ENCODE results near the gene PAPPA2.

Gene PAPPA2

GRCh38 chr1:176558561-176558960 is 95.6 kb downstream of the PAPPA2 start:
- TF ChIP-seq TEAD4 (IDR thresholded peaks at IDR 0.05) (no peak), TAF1 (IDR thresholded peaks at IDR 0.05; ENCODE audit: low read depth) (no peak), TCF12 (IDR thresholded peaks at IDR 0.05; ENCODE audit: low read depth) (no peak)

- TF ChIP-seq EGR1 (IDR thresholded peaks at IDR 0.05) (no peak), TCF12 (IDR thresholded peaks at IDR 0.05; ENCODE audit: low read depth) (no peak)
Observed at GRCh38 chr1:176559474-176559873, 96.5 kb downstream of the PAPPA2 start.

- TF ChIP-seq RAD21 (IDR thresholded peaks at IDR 0.05; ENCODE audit: low read depth) (peak; percentile 83), CEBPB (IDR thresholded peaks at IDR 0.05) (no peak)
Observed at GRCh38 chr1:176559878-176560277, 96.9 kb downstream of the PAPPA2 start.

- TF ChIP-seq FOXM1 (IDR thresholded peaks at IDR 0.05; ENCODE audit: borderline replicate concordance, low read depth): no peak
- no peak for TF ChIP-seq TEAD4 (IDR thresholded peaks at IDR 0.05)
- TF ChIP-seq EP300 (IDR thresholded peaks at IDR 0.05; ENCODE audit: borderline replicate concordance): no peak
- TF ChIP-seq TAF1 (IDR thresholded peaks at IDR 0.05; ENCODE audit: low read depth): no peak
- TF ChIP-seq CEBPB (IDR thresholded peaks at IDR 0.05): no peak
- no peak for TF ChIP-seq ZBTB7A (IDR thresholded peaks at IDR 0.05; ENCODE audit: low read depth)
- TF ChIP-seq CREB1 (IDR thresholded peaks at IDR 0.05; ENCODE audit: low read depth): no peak
- TF ChIP-seq MAX (IDR thresholded peaks at IDR 0.05): no peak
Observed at GRCh38 chr1:176560681-176561080, 97.7 kb downstream of the PAPPA2 start.

- TF ChIP-seq MAX (IDR thresholded peaks at IDR 0.05): no peak
- TF ChIP-seq ZBTB7A (IDR thresholded peaks at IDR 0.05; ENCODE audit: low read depth): no peak
- TF ChIP-seq TEAD4 (IDR thresholded peaks at IDR 0.05): no peak
- no peak for TF ChIP-seq USF1 (IDR thresholded peaks at IDR 0.05)
- no peak for TF ChIP-seq YY1 (IDR thresholded peaks at IDR 0.05; ENCODE audit: low read depth)
- no peak for TF ChIP-seq FOXM1 (IDR thresholded peaks at IDR 0.05; ENCODE audit: borderline replicate concordance, low read depth)
- no peak for TF ChIP-seq CREB1 (IDR thresholded peaks at IDR 0.05; ENCODE audit: low read depth)
- no peak for TF ChIP-seq REST (IDR thresholded peaks at IDR 0.05; ENCODE audit: low read depth)
- no peak for TF ChIP-seq EP300 (IDR thresholded peaks at IDR 0.05; ENCODE audit: borderline replicate concordance)
- no peak for TF ChIP-seq TCF12 (IDR thresholded peaks at IDR 0.05; ENCODE audit: low read depth)
- no peak for TF ChIP-seq CEBPB (IDR thresholded peaks at IDR 0.05)
- TF ChIP-seq TAF1 (IDR thresholded peaks at IDR 0.05; ENCODE audit: low read depth): no peak
- TF ChIP-seq EGR1 (IDR thresholded peaks at IDR 0.05): no peak
- no peak for TF ChIP-seq RAD21 (IDR thresholded peaks at IDR 0.05; ENCODE audit: low read depth)
- no peak for TF ChIP-seq NFIC (IDR thresholded peaks at IDR 0.05)
Observed at GRCh38 chr1:176566004-176566975, 103.3 kb downstream of the PAPPA2 start.

GRCh38 chr1:176567190-176567794 is 104.3 kb downstream of the PAPPA2 start:
- TF ChIP-seq EGR1 (IDR thresholded peaks at IDR 0.05) (no peak), CREB1 (IDR thresholded peaks at IDR 0.05; ENCODE audit: low read depth) (no peak), NFIC (IDR thresholded peaks at IDR 0.05) (no peak), RAD21 (IDR thresholded peaks at IDR 0.05; ENCODE audit: low read depth) (no peak), CEBPB (IDR thresholded peaks at IDR 0.05) (no peak), USF1 (IDR thresholded peaks at IDR 0.05) (no peak)

GRCh38 chr1:176568185-176568584 is 105.2 kb downstream of the PAPPA2 start:
- no peak for TF ChIP-seq CREB1 (IDR thresholded peaks at IDR 0.05; ENCODE audit: low read depth)

GRCh38 chr1:176574756-176575155 is 111.8 kb downstream of the PAPPA2 start:
- TF ChIP-seq CREB1 (IDR thresholded peaks at IDR 0.05; ENCODE audit: low read depth): no peak
- TF ChIP-seq ZBTB7A (IDR thresholded peaks at IDR 0.05; ENCODE audit: low read depth): no peak

Data from Ishikawa (cell line).